NCI-H774 (cell line): Measurements from ENCODE around the gene LRRK2.
"Not testable (repeated sequence)": the region's sequence is repeated elsewhere in the genome, so short reads cannot be mapped to it uniquely, and the experiment has no call there.

ENCODE experiments used
- DNase-seq: peaks from one replicate; lab custom pipeline; 2025; lab: John Stamatoyannopoulos, UW

Gene LRRK2

GRCh38 chr12:40315375-40315774, 90.6 kb downstream of the LRRK2 start:
- DNase-seq = no peak

- no peak for DNase-seq
Observed at GRCh38 chr12:40324261-40324660, 99.5 kb downstream of the LRRK2 start.

- DNase-seq = peak; percentile 10
Observed at GRCh38 chr12:40325349-40325960, 100.7 kb downstream of the LRRK2 start.

DNA sequence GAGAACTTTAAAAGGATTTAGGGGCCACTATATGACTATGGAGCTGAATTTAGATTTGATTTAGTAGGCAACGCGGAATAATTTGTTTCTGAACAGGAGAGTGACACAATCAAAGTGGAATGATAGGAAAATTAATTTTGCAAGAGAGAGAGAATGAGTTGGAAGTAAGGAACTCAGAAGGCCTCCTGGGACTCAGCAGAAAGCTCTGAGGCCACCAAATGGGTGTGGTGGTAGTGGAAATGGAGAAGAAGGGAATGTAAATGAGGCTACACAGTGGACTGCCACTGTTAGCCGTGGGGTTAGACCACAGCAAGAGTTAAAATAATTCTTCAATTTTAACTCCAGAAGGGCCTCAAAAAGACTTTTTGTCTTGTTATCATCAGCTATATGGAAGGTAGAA, 102.7 kb downstream of the LRRK2 start:
- DNase-seq = no peak

DNA sequence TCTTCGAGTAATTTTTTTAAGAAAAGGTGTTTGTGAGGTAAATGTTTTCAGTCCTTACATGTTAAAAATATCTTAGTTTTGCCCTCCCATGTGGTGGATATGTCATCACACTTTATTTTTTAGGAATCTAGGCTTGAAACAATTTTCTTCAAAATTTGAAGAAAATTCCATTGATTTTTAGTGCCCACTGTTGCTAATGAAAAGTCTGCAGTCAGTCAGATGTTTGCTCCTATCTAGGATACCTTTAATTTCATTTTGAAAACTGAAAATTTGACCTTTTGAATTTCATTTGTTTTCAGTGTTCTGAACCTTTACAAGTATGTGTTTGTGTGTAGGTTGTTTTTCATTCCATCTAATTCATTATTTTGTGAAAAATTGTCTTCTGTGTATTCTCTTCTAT, 105.4 kb downstream of the LRRK2 start:
- DNase-seq = no peak

- no peak for DNase-seq
Observed at GRCh38 chr12:40331886-40332285, 107.1 kb downstream of the LRRK2 start.

DNA sequence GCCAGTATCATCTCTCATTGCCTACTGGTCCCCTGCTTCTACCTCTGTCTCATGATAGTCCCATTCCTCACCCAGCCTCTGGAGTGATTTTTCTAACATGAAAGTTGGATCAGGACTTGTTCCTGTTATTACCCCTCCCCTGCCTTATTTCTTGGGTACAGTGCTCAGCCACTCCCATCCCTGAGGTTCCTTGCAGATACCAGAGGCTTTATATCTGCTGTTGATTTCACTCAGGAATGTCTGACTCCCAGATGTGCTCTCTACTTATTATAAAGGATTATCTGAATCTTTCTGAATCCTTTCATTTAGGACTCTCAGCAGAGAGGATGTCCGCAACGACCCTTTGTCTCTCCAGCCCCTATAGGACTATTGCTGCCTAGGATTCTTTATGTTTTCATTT, 111.2 kb downstream of the LRRK2 start:
- DNase-seq = no peak

DNA sequence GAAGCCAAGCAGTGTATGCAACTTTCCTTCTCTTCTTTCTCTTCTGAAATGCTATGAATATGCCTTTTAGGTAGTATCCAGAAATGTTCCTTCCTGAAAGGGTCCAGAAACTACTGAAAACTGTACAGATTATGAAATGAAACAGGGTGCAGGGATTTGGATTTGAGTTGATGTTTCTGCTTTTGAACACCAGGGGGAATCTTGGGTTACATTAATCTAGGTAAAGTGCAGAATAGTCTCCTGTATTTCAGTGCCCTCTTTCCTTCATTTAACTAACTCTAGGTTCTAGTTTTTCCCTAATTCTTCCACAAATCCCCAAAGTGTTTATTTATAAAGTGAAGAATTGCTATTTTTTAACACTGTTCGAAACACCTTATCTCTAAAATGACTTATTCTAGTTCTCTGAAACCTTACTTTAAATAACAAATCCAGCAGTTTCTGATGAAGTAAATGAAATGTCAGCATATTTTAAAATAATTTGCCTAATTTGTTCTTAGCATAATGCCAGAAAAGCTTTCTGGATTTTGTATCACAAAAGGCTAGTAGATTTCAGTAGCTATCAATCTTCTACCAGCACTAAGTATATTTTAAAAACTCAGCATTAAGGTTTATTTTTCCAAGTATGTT, 111.9 kb downstream of the LRRK2 start:
- DNase-seq = no peak

- DNase-seq = no peak
Observed at GRCh38 chr12:40338071-40338470, 113.3 kb downstream of the LRRK2 start.

- DNase-seq = no peak
Observed at GRCh38 chr12:40338621-40339020, 113.8 kb downstream of the LRRK2 start.

DNA sequence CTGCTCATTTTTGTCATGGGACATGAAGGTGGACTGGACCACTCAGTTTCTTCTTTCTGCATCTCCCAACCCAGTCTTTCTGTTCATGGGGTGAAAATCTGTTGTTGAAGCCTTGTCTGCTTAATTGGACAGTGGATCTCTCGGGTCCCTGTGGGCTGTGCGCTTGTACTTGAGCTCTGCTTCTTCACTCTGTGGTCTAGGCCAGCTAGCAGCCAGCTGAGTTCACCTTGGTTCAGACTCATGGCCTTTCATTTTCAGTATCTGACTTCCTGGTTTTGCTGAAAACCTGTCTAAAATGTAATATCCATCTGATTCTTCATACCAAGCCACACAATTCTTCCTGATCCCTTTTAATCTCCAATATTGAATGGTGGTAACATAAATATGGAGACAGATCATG, 117.2 kb downstream of the LRRK2 start:
- DNase-seq = no peak

DNA sequence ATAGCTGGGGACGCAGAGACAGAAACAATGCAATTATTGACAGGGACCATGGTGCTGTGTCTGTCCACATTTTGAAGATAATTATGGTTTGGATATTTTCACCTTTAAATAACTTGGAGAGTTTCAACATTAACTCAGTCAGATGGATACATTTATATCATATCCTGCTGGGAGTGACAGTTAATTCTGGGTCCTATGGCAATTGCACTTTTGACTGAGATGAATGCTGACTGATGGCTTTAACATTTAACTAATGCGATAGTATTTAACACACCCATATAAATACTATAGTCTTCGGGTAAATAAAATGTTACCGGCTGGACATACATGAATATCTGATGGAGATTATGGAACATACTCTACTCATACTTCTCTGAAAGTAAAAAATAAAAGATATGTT, 118.3 kb downstream of the LRRK2 start:
- DNase-seq = no peak

DNA sequence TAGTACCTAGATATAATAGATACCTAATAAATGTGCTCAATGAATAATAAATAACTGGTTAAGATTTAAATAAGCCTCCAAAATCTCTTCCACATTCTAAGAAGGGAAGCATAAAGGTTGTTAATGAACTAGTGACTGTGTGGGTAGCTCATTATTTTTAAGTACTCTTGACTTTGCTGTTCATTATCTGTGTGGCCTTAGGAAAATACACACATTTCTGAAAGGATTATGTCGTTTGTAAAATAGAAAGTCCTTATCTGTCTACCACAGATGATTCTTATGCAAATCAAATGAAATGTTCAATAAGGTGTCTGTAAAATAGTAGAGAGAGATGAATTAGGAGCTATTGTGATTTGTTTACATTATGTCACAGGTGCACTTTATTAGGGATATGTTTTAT, 119.5 kb downstream of the LRRK2 start:
- peak; percentile 33 for DNase-seq

- DNase-seq = no peak
Observed at GRCh38 chr12:40351976-40352375, 127.2 kb downstream of the LRRK2 start.

DNA sequence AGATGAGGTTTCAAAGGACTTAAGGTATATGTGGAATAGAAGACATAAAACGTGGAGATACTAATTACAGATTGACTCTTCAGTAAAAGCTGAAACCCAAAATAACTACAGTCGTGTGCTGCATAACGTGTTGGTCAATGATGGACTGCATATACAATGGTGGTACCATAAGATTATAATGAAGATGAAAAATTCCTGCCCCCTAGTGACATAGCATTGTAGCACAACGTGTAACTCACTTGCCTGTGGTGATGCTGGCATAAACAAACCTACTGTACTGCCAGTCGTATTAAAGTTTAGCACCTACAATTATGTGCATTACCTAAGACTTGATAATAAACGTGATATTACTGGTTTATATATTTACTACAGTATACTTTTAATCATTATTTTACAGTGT, 150.3 kb downstream of the LRRK2 start:
- no peak for DNase-seq

- DNase-seq = no peak
Observed at GRCh38 chr12:40376533-40377267, 151.9 kb downstream of the LRRK2 start.

DNA sequence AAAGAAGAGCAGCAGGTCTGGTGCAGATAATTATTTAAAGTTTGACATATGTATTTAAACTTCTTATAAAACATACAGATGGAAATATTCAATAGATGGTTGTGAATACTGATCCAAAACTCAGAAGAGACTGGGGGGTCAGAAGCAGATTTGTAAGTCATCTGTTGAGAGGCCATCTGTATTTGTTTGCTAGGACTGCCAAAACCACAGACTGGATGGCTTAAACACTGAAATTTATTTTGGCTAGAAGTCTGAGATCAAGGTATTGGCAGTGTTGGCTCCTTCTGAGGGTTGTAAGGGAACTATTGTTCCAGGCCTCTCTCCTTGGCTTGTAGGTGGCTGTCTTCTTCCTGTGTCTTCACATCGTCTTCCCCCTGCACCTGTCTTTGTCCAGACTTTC, 153.9 kb downstream of the LRRK2 start:
- DNase-seq = no peak

- no peak for DNase-seq
Observed at GRCh38 chr12:40382217-40382616, 157.4 kb downstream of the LRRK2 start.

GRCh38 chr12:40387279-40387678, 162.5 kb downstream of the LRRK2 start:
- DNase-seq = not testable (repeated sequence)

DNA sequence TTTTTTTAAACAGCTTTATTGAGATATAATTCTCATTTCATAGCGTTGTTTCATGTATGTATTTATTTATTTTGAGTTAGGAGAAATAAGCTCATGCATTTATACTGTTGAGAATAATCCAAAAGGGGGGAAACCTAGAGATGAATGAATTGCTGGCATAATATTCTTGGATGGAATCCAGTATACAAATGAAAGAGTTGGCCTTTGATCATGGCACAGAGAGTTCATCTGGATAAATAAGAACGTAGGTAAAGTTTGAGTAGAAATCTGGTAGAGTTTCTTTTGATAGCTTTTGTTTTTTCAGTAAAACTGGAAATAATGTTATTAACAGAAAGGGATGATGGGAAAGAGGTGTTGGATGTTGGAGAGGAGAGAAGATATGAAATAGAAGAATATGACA, 166.2 kb downstream of the LRRK2 start:
- no peak for DNase-seq

GRCh38 chr12:40393026-40393425, 168.2 kb downstream of the LRRK2 start:
- no peak for DNase-seq

DNA sequence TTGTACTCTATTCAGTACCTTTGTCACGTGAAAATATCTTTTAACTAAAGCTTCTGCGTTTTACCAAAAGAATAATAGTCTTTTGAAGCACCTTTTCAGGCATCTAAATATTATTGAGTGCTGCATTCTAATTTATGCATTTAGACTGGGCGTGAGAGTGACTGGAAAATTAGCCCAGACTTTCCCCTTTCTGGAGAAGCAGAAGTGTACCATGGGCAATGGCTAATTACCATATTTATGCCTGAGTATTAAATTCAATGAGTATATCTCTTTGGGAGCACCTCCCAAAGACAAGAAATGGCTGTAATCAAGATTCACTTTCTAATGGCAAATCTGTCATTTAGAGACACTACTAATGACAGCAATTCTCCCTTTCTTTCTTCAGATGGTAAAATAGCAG, 174.9 kb downstream of the LRRK2 start:
- no peak for DNase-seq

GRCh38 chr12:40405419-40405818, 180.6 kb downstream of the LRRK2 start:
- DNase-seq = no peak
